HepG2 (cell line): ENCODE measurements around the gene MEGF6.

ENCODE experiments used
- MYNN ChIP-seq: sonication (generic); formaldehyde crosslinking; IDR thresholded peaks from 2 replicates; pipeline ENCODE4 v1.4.0; 2020; ENCODE audit warnings: mild to moderate bottlenecking, low read depth, missing genetic modification reagents
- USF2 ChIP-seq, 2 experiments: sonication (generic) in 1 of 2; formaldehyde crosslinking in 1 of 2; IDR thresholded peaks; 2 replicates each; pipeline versions ENCODE4 v1.5.1 to v1.6.1; 2011 to 2020; ENCODE audit warnings: borderline replicate concordance in 1 of 2, low read depth in 1 of 2, low read length in 1 of 2, mild to moderate bottlenecking in 1 of 2, missing genetic modification reagents in 1 of 2, moderate library complexity in 1 of 2
- ZNF160 ChIP-seq: sonication (generic); formaldehyde crosslinking; IDR thresholded peaks from 2 replicates; pipeline ENCODE4 v1.8.0; 2022; ENCODE audit warnings: mild to moderate bottlenecking, inconsistent platforms, missing genetic modification reagents
- ZNF232 ChIP-seq: sonication (generic); formaldehyde crosslinking; IDR thresholded peaks from 2 replicates; pipeline ENCODE4 v1.4.0; 2020; ENCODE audit warnings: missing genetic modification reagents, borderline replicate concordance
- TF ChIP-seq, protein P1 (sequence below): sonication (generic); formaldehyde crosslinking; IDR thresholded peaks from 2 replicates; pipeline ENCODE4 v1.4.0; 2020; ENCODE audit warnings: low read depth, mild to moderate bottlenecking, missing genetic modification reagents

GRCh38 chr1:3550511-3551289 is 60.6 kb downstream of the MEGF6 start:
- TF ChIP-seq MYNN (no peak), ZNF160 (CRISPR knock-in tag) (no peak), USF2 (IDR thresholded peaks at IDR 0.05; ENCODE audit: low read depth, low read length) (no peak), USF2 (CRISPR knock-in tag; IDR thresholded peaks at IDR 0.05; ENCODE audit: borderline replicate concordance) (no peak), ZNF232 (no peak)
- TF ChIP-seq, protein P1, sequence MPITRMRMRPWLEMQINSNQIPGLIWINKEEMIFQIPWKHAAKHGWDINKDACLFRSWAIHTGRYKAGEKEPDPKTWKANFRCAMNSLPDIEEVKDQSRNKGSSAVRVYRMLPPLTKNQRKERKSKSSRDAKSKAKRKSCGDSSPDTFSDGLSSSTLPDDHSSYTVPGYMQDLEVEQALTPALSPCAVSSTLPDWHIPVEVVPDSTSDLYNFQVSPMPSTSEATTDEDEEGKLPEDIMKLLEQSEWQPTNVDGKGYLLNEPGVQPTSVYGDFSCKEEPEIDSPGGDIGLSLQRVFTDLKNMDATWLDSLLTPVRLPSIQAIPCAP: no peak
